Fibroblast of lung (primary cell): Measurements from ENCODE around the gene APOA4. TPM values are rescaled to one million over a fixed set of nuclear protein-coding genes. Genes with fewer than 3 reads are reported as not detected.

Experiments
- DNase-seq, 2 donors: peaks; one replicate each; pipeline versions ENCODE4 v3.0.0 to v3.0.0-alpha.2; 2010; ENCODE audit warnings: low read depth in 2 of 2
- H2AFZ ChIP-seq: 2 replicates; pipeline ENCODE4 v1.5.1; 2012; ENCODE audit warnings: low read length, control low read depth, inconsistent platforms
- H3K27ac ChIP-seq: 2 replicates; pipeline ENCODE4 v1.5.1; 2011; ENCODE audit warnings: low read length, control low read depth; ENCODE audit not compliant: insufficient read depth
- H3K27me3 ChIP-seq: 2 replicates; pipeline ENCODE4 v1.5.1; 2011; ENCODE audit warnings: mild to moderate bottlenecking, low read length; ENCODE audit not compliant: control insufficient read depth, insufficient read depth
- H3K36me3 ChIP-seq: 2 replicates; pipeline ENCODE4 v1.5.1; 2011; ENCODE audit warnings: low read length; ENCODE audit not compliant: control insufficient read depth, insufficient read depth
- H3K4me1 ChIP-seq: 2 replicates; pipeline ENCODE4 v1.5.1; 2011; ENCODE audit warnings: low read length; ENCODE audit not compliant: control insufficient read depth, insufficient read depth; ENCODE audit errors: extremely low read depth
- H3K4me2 ChIP-seq: 2 replicates; pipeline ENCODE4 v1.5.1; 2011; ENCODE audit warnings: low read length, control low read depth; ENCODE audit not compliant: insufficient read depth; ENCODE audit errors: extremely low read depth
- H3K4me3 ChIP-seq, 4 experiments: fragments of 200-600 bp in 1 of 4; sonication (generic) in 1 of 4; replicated peaks in 1 of 4; 2 replicates each; pipeline ENCODE4 v1.5.1; 2011 to 2016; ENCODE audit warnings: low read length in 4 of 4, low read depth in 3 of 4, mild to moderate bottlenecking in 3 of 4, control low read depth in 2 of 4, inconsistent platforms in 1 of 4, mixed read lengths in 1 of 4; ENCODE audit not compliant: insufficient read depth in 1 of 4; ENCODE audit errors: control extremely low read depth in 1 of 4
- H3K79me2 ChIP-seq: 2 replicates; pipeline ENCODE4 v1.5.1; 2012; ENCODE audit warnings: mild to moderate bottlenecking, low read length, inconsistent platforms; ENCODE audit not compliant: control insufficient read depth, insufficient read depth
- H3K9ac ChIP-seq: 2 replicates; pipeline ENCODE4 v1.5.1; 2011; ENCODE audit warnings: mild to moderate bottlenecking, low read length, control low read depth; ENCODE audit not compliant: insufficient read depth
- H3K9me3 ChIP-seq: 2 replicates; pipeline ENCODE4 v1.5.1; 2012; ENCODE audit warnings: low read depth, low read length; ENCODE audit not compliant: control insufficient read depth, insufficient read depth
- H4K20me1 ChIP-seq: 2 replicates; pipeline ENCODE4 v1.5.1; 2011; ENCODE audit warnings: low read length; ENCODE audit not compliant: control insufficient read depth, insufficient read depth; ENCODE audit errors: extremely low read depth
- CTCF ChIP-seq, 2 donors: IDR thresholded peaks in 1 of 2; conservative IDR thresholded peaks in 1 of 2; 1 replicate in 1 of 2; 2 replicates in 1 of 2; pipeline ENCODE4 v1.5.1; 2011 to 2012; ENCODE audit warnings: low read length in 2 of 2, control low read depth in 1 of 2, inconsistent platforms in 1 of 2, low read depth in 1 of 2, mild to moderate bottlenecking in 1 of 2
- EZH2 ChIP-seq: IDR thresholded peaks from 2 replicates; pipeline ENCODE4 v1.5.1; 2012; ENCODE audit warnings: low read length, control low read depth, mild to moderate bottlenecking; ENCODE audit errors: missing control alignments
- polyA plus RNA-seq, 2 donors: library from polyadenylated mRNA; depleted of rRNA in 1 of 2; stranded (reverse) in 1 of 2; unstranded in 1 of 2; fragments of >200 nt; gene quantifications; 2 replicates each; pipeline ENCODE4 v1.2.1, GENCODE V29; 2011 to 2012; ENCODE audit warnings: missing spikeins in 1 of 2
- total RNA-seq: library from RNA; depleted of rRNA; stranded (reverse); fragments of >200 nt; gene quantifications from 2 replicates; pipeline ENCODE4 v1.2.1, GENCODE V29; 2014

Gene APOA4
- total and polyA plus RNA-seq, 2 donors (not counting 1 experiment from before 2014, with no cell fraction given) = not detected

- H3K27ac ChIP-seq = no peak overlapping the region
- no peaks in the 10 kb centered on the region for H3K27me3 ChIP-seq
- no peaks in the 10 kb centered on the region for H3K79me2 ChIP-seq
- H3K4me3 ChIP-seq = no peak overlapping the region
- H4K20me1 ChIP-seq = no peaks in the 10 kb centered on the region
- H2AFZ ChIP-seq = no peak overlapping the region
- no peaks in the 10 kb centered on the region for H3K9me3 ChIP-seq
- no peaks in the 10 kb centered on the region for H3K36me3 ChIP-seq
- H3K9ac ChIP-seq = no peak overlapping the region
- no peaks in the 10 kb centered on the region for H3K4me1 ChIP-seq
- H3K4me2 ChIP-seq = no peak overlapping the region
- no peak for DNase-seq
- TF ChIP-seq EZH2 = no peak
Measured at GRCh38 chr11:116828632-116829524, 5.8 kb upstream of the APOA4 start.

DNA sequence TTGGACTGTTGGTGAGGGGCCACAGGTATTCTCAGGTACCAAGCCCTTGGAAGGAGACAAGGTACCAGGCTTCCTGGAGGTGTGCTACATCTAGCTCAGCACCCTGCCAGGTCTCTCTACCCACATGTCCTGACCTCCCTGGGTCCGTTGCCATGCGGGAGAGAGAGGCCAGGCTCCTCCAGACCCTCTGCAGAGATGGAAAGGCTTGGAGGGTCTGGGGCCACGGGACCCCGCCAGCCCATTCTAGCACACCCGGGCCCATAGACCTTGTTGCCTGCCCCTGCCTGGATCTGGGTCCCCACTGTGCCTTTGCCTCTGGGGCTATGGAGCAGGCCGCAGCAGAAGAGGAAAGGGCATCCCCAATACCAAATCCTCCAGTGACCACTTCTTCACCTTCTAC lies 4.4 kb upstream of the APOA4 start:
- DNase-seq = no peak
- Histone ChIP-seq H3K27ac (no peak overlapping the region), H3K9me3 (no peaks in the 10 kb centered on the region), H3K4me1 (no peaks in the 10 kb centered on the region), H3K36me3 (no peaks in the 10 kb centered on the region), H3K27me3 (peaks cover 2% of the 10 kb centered on the region), H3K79me2 (no peaks in the 10 kb centered on the region), H2AFZ (no peak overlapping the region), H4K20me1 (no peaks in the 10 kb centered on the region), H3K4me3 (no peak overlapping the region), H3K4me2 (no peak overlapping the region), H3K9ac (no peak overlapping the region)
- no peak for TF ChIP-seq CTCF (conservative IDR thresholded peaks at IDR 0.05 in 1 of 2, IDR thresholded peaks at IDR 0.05 in 1 of 2; ENCODE audit: low read depth in 1 of 2, low read length in 2 of 2)

- no peak overlapping the region for H3K27ac ChIP-seq
- no peaks in the 10 kb centered on the region for H3K36me3 ChIP-seq
- no peak for DNase-seq
- H3K9ac ChIP-seq = no peak overlapping the region
- H3K4me2 ChIP-seq = no peak overlapping the region
- H3K79me2 ChIP-seq = no peaks in the 10 kb centered on the region
- no peak overlapping the region for H3K4me3 ChIP-seq
- no peaks in the 10 kb centered on the region for H3K9me3 ChIP-seq
- H4K20me1 ChIP-seq = no peaks in the 10 kb centered on the region
- no peak overlapping the region for H2AFZ ChIP-seq
- peaks cover 3% of the 10 kb centered on the region for H3K27me3 ChIP-seq
- TF ChIP-seq CTCF (conservative IDR thresholded peaks at IDR 0.05 in 1 of 2, IDR thresholded peaks at IDR 0.05 in 1 of 2; ENCODE audit: low read depth in 1 of 2, low read length in 2 of 2) = no peak
- no peak for TF ChIP-seq EZH2
- no peaks in the 10 kb centered on the region for H3K4me1 ChIP-seq
Measured at GRCh38 chr11:116826751-116827431, 3.8 kb upstream of the APOA4 start.
